Measurements from ENCODE around the gene PLXNA2.

Gene PLXNA2

DNA sequence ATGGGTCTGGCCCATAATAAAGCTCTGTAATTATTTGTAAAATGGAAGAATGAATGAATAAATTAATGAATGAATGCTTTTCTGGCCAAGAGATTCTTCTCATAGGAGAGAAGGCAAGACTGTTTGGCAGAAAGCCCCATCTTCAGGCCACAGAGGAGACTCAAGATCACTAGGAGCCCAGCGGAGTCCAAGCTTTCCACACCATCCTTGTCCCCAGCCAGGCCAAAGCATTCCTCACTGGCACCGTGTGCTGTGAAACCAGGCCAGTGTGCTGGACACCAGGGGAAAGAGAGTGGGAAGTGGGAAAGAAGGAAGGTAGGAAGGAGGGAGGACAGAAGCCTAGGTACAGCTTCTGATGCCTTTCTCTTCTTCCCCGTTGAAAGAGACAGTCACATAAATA lies 86.4 kb downstream of the PLXNA2 start:
- DNase-seq, result no peak

DNA sequence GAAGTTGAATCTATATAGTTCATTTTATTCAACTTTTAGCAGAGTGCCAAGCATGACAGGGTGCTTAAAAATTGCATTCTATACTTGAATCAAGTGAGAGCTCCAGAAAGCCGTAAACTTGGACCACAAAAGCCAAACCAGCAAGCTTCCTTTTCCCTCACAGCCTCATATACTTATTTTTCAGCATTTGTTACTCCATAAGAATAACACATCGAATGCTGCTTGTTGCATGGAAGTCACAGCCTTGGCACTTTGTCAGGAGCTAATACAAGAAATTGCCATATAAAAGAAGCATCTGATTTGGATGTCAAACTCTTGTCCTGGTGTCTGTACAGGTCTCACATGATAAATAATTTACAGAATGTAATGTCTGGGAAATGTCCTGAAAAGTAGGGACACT lies 87.4 kb downstream of the PLXNA2 start:
- no peak for DNase-seq

DNA sequence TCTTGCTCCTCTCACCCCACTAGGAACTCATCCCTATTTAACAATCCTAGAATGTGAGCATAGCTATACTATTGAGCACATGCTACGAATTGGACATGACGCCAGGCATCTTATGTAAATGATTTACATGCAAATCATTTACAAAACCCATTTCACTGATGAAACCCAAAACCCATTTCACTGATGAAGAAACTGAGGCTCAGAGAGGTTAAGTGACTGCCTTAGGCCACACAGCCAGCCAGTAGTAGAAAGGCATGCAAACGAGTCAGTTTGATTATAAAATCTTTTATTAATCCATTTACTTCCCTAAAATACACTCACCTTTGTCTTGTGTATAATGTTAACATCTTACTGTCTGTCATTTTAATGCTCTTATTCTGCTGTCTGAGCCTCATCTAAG lies 87.9 kb downstream of the PLXNA2 start:
- DNase-seq, result no peak

DNA sequence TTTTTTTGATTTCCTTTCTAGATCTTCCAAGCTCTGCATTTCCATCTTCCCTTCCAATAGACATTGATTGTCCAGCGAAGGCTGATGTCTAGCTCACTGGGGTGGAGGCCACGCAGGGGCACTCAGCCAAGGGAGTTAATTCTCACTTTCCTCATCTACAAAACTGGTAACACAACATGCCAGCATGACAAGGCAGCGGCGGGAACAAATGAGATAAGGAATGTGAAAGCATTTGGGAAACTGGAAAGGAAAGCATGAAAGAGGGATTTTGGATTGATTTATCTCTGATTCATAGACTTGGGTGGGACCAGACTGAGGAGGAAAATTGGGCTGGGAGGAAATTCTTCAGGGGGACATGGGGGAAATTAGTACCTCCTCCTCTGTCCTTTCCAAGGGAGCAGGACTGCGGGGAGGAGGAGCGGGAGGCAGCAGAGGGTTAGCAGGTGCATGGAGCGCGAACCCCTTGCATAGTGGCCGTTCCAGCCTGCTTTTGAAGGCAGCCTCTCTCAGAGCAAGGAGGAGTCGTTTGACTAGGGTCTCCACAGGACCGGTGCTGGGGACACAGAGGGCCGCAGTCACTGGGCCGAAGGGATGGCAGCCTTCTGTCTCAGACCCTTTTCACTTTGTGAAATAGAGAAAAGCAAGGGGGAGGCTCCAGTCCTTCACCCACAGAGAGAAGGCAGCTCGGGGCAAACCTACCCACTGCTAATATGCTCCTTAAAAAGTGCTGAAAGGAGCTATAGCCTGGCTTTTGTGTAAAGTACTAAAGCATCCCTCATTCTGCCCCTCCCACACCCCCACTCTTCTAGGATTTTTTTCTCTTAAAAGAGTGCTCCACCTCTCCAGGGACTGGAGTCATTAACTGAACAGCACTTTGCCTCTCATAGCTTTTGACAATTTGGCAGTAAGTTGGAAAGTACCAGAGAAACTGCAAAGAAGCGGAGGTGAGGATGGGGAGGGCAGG lies 89.2 kb downstream of the PLXNA2 start:
- no peak for DNase-seq

DNA sequence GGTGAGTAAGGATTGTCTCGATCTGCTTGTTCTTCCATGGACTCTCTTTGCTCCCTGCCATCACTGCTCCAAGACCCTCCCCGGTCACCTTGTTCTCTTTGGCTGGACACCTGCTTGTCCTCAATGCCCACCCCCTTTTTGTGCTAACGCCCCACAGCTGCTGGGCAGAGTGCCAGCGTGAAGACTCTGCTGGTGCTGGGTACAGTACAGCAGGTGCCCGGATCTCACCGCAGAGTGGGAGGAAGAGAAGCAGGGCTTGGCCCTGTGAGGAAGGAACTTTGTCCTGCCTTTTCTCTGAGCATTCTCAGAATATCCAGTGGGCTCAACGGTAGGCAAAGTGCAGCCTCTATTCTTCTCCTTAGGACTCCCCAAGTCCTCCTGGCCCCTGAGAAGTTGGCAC lies 90.1 kb downstream of the PLXNA2 start:
- DNase-seq, result no peak

DNA sequence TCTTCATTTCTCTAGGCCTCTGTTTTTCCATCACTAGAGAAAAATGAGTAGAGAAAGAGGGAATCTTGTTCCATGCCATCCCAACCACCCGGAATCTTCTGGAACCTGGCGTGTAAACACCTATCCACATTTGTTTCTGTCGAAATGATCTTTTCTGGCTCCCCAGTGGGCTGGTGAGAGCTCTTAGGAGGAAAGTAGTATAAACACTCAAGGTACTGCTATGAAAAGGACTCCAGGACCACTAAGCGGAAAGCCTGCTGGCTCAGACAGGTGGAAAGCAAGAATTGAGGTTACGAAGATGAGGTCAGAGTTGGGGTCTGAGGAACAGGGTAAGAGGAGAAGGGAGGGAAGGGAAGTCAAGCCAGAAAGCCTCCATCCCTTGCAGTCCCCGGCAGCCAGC lies 90.8 kb downstream of the PLXNA2 start:
- no peak for DNase-seq

DNA sequence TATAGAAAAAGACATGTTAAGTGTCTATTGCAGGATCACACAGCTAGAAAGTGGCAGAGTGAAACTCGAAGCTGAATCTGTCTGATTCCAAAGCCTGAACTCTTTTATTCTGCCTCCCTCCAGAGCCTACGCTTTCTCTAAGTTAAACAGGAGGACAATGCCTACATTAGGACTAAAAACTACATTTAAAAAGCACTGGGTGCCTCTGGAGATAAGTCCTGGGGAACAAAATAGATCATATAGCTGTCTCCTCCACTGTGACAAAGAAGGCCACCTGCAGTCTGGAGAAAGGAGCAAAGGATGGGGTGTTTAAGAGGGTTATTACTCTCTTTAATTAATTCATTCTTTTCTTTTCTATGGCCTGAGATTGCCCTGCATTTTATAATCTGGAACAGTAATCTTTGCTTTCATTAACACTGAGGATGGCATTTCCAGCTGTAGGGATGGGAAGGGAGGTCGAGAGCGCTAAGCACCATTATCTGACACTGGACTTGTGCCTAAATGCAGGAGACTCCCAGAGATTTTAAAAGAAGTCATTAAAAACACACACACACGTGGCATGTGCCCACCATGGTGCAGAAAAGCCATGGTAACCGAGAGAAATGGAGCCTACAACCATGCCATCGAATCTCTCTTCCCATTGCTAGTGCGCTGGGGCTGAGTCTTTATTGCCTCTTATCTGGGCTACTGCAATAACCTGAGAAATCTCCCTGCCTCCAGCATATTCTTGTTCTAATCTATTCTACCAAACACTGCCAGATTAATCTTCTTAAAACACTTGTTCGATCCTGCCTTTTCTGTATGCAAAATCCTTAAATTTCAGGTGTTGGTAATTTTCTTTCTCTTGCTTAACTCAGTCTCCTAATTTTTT lies 92.2 kb downstream of the PLXNA2 start:
- no peak for DNase-seq

DNA sequence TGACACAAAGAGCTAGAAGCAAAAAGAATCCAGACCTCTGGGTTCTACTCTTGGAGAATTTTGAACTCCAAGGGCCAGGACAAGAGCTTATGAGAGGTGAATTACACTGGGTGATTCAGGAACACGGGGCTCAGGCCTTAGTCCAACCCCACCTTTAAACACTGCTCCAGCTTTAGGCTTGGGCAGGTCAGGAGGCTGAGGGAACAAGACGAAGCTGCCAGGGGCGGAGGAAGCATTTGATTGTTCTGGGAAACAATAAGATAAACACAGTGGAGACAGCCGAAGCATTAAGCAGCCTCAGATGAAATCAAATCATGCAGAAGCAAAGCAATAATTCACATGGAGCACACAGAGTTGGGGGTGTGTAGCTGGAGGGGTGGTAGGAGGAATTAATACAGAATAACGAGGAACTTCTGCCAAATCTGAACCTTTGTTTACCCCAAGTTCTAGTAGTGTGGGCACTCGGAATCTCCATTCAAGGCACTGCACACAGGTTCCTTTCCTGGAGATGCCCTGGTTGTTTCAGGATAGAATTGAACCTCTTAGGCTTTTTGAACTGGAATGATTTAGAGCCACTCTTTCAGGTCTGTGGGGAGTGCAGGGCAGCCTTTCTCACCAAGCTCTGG lies 93.2 kb downstream of the PLXNA2 start:
- no peak for DNase-seq

DNA sequence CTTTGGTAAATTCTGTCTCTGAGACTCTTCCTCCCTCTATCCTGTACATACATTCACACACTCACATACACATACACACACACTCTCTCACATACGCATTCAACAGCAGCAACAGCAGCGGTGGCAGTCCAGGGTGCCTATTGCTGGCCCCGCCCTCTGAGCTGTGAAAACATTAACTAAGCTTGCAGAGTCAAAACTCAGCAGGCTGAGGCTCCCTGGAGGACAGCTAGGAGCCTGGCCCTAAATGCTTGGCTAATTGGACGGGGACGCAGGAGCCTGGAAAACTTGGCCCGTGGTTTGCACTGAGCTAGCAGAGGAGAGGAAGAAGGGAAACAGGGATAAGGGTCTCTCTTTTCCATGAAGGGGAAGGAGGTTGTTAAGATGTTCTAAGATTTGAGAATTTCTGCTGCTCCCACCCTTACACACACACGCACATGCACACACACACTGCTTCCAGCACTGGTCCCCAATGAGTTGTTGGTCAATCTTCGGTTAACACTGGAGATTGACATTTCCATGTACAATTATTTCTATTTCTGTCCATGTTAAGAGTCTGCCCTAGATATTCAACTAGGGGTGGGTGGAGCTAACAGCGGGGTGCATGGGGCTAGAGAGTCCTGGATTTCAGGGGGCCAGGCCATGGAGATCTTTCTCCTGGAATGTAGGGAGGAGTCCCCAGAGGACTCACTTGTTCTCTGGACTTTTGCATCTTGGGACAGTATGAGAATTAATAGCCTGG lies 94.2 kb downstream of the PLXNA2 start:
- DNase-seq, result no peak

DNA sequence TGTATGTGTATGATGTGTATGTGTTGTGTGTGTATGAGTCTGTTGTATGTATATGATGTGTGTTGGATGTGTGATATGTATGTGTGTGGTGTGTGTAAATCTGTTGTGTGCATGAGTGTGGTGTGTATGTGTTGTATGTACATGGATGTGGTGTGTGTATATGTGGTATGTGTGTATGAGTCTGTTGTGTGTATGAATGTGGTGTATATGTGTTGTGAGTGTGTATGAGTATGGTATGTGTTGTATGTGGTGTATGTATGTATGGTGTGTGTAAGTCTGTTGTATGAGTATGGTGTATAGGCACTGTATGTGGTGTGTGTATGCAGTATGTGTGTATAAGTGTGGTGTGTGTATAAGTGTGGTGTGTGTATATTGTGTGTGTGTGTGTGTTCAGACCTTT lies 95.0 kb downstream of the PLXNA2 start:
- no peak for DNase-seq

DNA sequence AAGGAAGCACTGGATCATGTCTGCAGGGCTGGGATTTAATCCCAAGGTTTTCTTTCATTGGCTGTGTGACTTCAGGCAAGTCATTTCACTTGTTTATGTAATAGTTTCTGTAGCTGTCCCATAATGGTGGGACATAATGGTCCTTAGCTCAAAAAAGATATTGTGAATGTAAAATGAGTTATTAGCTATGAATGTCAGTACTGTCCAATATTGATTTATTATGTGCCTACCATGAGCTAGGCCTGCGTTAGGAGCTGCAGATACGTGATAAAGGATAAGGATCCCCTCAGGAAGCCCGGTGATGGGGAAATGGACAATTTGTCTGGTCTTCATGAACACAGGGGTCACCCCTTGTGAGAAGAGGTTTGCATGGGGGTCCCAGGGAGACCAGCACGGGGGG lies 95.8 kb downstream of the PLXNA2 start:
- DNase-seq, result no peak

DNA sequence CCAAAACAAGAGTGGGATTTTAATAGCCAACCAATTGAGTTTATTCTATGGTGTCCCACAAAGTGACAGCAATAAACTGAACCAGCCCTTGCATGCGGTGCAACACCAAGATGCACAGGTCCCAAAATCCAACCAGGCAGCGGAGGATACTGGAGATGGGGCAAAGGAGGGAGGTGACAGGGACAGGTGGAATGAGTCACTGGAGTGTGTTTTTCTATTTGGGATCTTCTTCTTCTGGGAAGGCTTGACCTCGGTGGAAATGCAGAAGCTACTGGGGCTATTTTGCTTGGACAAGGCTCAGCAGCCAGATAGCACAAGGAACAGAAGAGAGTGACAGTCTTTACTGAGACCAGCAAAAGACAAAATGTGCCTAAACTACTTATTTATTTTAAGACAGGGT lies 97.5 kb downstream of the PLXNA2 start:
- DNase-seq, result no peak

DNA sequence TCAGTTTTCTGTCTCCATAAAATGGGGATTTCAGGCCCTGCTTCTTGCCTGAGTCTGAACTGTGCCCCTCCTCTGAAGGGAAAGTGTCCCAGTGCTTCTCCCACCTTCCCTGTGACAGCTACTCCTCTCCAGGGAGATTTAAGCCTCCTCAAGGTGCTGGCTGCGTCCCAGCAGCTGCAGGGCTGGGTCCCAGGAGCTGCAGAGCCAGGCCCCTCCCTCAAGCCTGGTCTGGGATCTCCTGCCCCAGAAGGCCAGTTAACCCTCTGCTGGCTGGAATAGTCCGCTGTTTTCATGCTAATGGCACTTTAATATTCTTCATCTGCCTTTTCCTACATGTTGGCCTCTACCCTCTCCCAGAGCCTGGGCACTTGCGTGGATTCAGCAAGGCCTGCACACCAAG lies 99.0 kb downstream of the PLXNA2 start:
- DNase-seq, result no peak

DNA sequence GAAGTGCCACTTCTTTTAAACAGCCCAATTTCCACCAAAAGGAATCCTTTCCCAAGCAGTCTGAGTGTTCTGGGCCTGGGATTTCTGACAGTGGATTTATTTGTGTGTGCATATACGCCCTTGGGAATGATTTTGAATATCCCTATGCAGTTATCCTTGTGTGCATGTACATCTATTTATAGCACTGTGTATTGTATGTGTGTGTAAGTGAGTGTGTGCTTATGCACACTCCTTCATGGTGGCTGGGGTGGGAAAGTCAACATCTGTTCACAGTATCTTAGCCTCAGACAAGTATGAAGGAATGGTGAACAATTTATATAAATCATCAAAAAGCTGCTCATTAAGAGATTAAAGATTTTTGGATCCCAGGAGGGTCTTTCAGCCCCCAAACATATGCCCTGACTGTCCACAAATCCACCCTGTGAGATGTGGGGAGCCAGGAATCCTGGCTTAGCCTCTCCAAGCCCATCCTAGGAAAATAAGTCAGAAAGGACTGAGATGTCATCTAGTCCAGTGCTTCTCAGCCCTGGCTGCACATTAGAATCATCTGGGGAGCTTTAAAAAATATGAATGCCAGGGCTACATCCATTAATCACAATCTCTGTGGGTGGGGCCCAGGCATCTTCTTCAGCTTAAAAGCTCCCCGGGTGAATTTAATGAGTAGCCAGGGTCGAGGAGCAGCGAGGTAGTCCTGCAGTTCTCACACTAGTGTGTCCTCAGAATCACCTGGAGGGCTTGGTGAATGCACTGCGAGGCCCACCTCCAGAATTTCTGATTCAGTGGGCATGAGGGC lies 101.4 kb downstream of the PLXNA2 start:
- DNase-seq, result no peak

DNA sequence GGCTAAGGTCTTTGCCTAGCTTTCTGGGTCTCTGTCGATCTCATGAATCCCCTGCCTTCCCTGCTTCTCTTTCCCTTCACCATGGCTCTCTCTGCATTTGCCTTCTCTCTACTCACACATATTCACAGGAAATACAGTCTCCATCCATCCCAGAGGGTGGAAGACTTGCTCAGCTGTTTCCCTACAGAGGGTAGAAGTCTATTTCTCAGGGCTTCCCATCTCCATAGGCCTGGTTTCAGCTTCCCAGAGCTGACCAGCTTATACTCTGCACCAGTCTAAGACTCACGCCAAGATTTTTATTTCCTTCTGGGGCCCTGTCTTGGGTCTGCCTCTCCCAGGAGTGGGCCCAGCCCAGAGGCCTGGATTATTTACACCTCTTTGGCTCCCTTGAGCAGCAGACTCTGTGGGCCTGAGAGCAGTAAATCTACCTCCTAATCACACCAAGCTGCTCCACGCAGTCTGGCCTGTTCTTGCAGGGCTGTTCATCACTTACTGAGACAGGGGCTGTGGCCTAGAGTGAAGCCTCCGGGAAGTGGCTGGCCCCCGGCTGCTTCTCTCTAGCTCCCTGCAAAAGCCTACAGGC lies 102.5 kb downstream of the PLXNA2 start:
- no peak for DNase-seq

DNA sequence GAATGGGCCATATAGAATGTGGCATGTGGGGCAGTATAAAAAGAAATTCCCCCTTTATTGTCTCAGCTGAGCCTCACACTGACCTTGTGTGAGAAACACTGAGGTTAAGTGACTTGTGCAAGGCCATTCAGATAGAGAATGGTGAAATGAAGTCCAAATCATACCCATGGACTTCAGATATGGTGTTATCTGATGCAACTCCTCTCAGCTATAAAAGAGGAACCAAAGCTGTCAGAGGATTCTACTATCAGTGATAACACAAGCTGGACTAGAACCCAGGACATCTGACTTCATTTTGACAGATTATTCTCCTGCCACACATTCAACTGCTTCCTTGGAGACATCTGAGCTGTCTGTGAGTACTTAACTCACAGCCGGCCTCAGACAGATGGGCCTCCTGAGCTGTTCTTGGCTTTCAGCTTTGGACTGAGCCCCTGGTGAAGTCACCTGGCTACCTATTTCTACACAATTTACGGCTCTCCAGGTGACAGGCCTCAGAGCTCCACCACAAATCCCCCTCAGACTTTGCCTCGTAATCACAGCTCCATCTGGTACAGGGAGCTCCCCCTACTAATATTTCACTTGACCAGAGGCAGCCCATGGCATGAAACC lies 104.6 kb downstream of the PLXNA2 start:
- DNase-seq, result no peak

DNA sequence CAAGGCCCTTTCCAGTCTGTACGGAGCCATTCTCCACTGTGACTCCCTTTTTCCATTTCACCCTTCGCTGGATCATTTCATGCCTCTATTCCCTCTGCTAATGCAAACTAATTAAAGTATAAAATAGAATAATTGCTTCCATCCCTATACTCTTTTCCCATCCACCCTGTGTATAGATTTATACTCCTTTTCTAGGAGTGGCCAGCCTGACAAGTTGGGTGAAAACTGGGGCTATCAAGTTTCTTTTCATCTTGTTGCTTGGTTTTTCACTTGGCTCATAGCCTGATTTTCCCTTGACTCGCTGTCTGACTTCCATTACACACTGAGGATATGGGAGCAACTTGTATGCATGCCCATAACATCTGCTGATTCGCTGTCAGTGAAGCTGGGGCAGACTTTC lies 107.0 kb downstream of the PLXNA2 start:
- no peak for DNase-seq

DNA sequence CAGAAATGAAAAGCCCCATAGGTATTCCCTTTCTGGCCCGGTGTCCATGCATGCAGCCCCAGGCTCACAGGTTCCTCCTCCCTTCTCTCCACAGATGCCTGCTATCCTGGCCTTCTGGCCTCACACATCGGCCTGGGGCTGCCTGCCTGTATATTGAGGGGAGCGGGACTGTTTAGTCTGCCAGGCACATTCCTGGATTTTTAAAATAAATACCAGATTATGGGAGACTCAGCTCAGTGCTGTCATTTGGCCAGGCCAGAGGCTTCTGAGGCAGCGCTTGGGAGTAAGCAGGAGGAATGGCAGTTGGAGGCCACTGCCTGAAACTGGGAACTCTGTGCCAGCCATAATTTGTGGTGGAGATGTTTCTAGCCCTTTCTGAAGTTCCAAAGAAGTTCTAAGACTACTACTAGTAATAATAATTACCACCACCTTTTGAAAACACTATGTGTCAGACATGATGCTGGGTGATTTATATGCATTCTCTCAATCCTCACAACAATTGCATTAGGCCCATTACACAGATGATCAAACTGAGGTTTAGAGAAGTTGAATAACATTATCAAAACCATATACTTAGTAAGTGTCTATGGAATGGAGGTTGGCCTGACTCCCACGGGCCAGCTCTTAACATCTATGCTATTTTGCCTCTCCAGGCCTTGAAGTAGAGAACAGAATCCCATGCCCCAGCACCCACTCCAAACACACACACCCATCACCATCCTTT lies 107.6 kb downstream of the PLXNA2 start:
- no peak for DNase-seq

DNA sequence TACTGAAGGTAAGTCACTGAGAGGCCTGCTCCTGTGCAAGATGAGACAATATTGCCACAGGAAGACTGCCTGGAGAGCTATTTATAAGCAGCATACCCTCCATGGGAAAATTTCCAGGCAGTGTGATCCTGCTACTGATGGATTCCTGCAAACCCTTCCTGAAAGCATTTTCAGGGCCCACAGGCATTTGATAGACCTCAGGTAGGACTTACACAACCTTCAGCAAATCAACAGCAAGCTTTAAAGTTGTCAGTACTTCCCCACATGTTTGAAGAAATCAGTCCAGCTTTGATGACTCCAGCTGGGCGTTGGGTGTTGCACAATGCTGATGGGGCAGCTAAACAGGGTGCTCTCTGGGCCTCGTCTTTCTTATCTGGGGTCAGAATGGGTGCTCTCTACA lies 108.8 kb downstream of the PLXNA2 start:
- no peak for DNase-seq

DNA sequence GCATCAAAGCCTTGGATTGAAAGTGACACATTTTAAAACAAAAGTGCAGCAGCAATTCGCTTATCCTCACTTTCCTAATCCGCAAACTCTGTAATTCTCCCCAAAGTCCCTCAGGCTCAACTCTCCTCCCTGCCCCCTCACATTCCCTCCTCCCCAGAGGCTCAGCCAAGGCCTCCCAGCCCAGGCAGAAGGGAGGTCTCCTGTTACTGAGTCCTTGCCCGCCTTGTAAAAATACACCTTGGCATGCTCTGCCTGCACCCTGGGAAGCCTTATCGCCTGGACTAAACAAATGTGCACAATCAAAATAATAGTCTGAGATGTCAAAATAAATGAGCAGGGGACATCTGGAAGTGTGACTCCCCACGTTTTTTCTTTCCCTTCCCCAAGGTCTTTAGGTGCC lies 109.7 kb downstream of the PLXNA2 start:
- DNase-seq, result no peak

All from SIG-M5 (cell line).